Stimulated activated CD8-positive, alpha-beta memory T cell treated with anti-CD3 and anti-CD28 coated beads, Interleukin-7, amount 100 ng/mL, for 4 hours (primary cell): ENCODE results near the gene TRAPPC5.

Experiments
- DNase-seq, 2 donors: peaks; one replicate each; pipeline ENCODE4 v3.0.0-alpha.2; 2020; ENCODE audit warnings: low read depth in 2 of 2

Gene TRAPPC5

DNA sequence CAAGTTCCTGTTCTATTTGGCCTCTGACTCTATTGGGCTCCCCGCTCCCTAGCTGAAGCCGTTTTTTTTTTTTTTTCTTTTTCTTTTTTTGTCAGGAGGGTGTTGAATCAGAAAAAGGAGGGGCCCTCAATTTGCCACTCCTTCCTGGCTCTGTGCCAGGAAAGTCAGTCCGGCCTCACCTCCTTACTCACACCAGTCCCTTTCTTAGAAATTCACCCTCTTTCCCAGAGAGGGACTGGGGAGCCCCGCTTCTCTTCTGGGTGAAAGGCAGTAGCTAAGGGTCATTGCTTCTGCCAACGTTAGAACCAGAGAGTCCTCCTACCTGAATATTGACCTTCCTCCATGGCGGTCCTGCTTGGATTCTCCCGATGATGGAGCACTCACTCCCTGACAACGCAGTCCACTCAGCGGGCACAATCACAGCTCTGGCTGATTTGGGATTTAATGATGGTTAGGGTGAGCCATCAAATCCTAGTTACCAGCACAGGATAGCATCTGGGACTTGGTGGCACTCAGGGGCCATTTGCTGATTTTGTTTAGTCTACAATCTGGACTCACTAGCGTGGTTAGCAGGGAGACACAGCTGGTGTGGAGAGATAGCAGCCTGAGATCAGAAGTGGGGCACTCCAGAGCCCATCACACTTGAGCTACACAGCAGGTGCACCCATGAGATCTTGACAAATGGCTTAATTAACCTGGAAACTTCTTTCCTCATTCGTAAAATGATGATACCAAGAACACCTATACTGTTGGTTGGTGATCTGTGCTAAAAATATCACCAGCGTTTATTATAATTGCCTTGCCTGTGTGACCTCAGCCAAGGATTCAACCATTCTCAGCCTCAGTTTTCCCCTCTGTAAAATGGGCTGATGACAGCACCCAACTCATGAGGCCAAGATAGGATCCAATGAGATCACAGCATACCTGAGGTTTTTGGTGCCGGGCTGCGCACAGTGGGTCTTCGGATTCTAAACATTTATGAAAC, 19.1 kb downstream of the TRAPPC5 start:
- no peak for DNase-seq

DNA sequence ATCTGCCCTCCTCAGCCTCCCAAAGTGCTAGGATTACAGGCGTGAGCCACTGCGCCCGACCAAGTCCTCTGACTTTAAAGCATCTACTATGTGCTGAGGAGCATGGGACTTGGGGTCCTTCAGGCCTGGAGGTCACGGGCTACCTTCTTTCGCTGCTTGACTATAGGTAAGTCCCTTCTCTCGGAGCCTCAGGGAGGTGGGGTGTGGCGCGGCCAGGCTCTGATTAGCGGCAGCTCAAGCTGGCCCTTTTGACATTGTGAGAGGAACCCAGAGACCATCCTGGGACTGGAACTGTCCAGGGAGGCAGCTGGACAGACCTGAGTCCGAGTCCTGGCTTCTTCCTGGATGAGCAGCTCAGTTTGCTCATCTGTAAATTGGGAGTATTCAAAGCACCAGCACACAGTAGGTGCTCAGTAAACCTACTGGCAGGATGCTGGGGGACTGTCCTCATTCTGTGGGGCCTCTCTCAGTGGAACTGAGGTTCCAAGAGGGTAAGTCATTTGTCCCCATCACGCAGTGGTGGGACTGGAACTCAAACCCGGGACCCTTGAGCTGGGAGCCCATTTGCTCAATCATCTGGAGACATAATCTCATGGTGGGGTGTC, 20.5 kb downstream of the TRAPPC5 start:
- DNase-seq: no peak

DNA sequence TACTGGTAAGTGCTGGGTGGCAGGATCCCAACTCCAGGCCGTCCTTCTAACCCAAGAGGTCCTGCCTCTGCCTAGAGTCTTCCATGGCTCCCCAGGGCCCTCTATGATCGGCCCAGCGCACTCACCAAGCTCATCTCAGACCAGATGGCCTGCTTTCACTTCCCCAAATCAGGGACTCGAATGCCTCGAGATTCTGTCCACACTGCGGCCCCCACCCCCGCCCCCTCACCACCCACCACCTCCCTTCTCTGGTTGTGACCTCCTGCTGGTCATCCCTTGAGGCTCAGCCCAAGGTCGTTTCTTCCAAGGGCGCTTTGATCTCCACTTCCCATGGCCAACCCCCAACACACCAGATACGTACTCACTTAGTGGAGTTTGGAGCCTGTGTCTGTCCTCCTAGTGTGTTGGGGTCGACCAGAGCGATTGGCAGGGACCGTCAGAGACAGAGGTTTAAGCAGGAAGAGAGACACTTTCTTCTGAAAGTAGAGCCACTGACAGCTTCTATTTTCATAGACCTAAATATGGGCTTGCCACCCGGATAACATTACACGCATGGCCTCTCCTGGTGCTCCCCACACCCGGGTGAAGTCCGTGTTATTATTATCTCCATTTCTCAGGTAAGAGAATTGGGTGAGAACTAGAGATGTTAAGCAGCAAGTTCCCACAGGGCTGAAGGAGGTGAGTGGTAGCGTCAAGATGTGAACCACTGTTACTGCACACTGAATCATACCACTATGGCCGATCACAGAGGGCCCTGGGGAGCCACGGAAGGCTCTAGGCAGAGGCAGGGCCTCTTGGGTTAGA, 21.2 kb downstream of the TRAPPC5 start, which contains the start of gene FCER2:
TSS of gene FCER2 (minus strand) at position 478 of the 804 bp plus-strand sequence. CDS start 2,371 bp downstream, outside the sequence.
- DNase-seq: no peak

DNA sequence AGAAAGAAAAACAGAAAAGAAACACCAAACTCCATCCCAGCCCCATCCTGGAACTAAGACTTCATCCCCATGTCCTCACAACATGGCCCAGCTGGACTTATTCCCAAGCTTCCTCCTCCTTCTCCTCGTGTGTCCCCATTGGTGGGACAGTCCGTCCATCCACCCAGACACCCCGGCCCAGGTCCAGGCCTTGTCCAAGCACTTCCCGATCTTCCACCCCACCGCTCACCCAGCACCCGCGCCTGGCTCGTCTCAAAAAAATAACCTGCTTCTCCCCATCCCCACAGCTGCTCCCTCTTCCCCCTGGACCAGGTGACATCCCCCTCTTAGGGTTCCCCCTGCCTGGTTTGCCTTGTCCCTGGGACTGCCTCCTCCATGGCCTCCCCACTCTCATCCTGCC, 22.7 kb downstream of the TRAPPC5 start:
- DNase-seq: no peak

DNA sequence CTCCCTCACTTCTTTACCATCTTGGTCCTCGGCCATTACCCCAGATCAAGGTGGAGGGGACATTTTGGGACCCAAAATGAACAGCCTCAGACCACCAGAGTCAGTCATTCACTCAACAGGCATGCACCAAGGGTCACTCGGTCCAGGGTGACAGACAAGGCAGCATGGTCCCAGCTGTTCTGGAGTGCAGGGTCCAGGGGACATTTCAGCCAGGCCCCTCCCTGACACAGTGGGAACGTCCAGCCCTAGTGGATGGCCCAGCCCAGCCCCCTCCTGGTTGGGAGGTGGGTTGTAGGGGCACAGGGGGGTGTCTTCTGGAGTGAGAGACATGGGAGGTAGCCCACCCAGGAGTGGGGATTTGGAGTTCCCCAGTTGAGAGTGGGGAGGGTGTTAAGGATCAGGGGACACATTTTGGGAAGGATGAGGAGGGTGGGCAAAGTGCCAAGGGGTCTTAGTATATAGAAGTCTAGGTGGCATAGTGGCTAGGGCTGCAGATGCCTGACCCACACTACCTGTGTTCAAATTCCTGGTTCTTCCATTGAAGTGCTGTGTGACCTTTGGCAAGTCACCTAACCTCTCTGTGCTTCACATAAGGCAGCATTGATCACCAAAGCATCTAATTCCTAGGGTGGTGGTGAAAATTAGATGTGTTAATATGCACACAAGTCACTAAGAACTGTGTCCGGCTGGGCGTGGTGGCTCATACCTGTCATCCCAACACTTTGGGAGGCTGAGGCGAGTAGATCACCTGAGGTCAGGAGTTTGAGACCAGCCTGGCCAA, 23.8 kb downstream of the TRAPPC5 start:
- DNase-seq: no peak

DNA sequence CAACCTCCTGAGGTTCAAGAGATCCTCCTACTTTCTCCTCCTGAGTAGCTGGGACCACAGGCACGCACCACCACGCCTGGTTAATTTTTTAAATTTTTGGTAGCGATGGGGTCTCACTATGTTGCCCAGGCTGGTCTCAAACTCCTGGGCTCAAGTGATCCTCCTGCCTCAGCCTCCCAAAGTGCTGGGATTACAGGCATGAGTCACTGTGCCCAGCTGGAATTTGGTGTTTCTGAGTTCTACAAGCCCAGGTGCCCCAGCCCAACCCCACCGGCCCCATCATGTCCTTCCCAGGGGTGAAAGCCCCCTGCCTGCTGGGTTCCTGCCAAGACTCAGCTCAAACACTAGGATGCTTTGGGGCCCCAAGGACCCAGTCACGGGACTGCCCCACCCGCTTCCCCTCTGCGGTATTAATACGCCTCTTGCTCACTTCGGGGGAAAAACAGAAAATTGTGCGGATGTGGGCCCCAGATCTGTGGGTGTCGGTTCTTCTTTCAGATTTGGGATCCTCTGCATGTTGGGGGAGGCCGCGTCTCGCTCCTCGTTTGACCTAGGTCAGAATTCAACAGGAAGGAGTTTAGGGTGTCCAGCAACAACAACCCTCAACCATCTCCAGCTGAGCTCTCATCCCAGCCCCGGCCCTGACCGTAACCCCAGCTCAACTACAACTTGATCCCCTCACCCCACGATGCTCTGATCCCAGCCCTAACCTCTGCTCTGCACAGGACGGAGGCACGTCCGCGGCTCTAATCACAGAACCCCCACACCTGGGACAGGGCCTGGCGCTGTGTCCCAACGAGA, 25.0 kb downstream of the TRAPPC5 start:
- DNase-seq: peak; percentile 58 to 68

DNA sequence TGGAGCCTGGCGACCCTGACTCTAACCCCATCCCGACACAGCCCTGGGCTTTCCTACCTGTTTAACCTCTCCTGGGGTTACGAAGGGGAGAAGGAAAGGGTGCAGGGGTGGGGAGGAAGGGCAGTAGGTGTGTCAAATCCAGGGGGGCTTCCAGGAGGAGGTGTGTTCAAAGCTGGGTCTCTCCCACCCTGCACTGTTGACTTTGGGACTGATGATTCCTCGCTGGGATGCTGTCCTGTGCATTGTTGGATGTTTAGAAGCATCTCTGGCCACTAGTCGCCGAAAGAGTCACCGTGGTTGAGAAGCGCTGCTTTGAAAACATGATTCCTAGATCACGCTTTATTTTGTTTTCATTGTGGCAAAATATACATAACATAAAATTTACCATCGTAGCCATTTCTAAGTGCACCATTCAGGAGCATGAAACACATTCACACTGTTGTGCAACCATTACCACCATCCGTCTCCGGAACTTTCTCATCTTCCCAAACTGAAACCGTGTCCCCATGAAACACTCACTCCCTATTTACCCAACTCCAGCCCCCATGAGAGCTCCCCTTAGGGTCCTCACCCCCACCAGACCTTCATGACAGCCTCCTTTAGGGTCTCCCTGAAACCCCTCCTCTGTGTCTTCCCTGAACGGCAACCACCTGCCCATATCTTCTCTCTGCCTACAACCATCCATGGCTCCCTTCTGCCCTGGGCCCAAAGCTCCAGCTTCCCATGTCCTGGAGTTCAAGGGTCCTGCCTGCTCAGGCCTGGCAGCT, 25.7 kb downstream of the TRAPPC5 start:
- no peak for DNase-seq

DNA sequence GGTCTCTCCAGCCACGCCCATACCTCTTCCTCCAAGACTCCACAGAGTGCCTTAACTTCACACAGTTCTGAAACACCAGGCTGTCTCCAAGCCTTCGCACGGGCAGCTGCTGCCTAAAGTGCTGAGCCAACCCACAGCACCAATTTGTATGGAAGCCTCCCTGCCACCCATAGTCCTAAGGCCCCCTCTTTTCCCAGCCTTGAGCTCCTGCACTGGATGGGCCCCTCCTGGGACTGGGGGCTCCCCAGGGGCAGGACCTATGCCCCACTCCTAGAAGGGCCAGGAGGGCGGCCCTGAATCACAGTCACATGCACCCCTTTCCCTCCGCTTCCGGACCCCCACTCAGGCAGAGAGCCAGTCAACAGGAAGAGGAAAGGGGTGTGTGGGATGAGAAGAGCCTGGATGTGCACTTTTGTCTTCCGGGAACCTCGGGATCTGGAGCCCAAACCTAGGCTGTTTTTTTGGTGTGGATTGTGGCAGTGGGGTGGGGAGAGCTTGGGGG, 26.4 kb downstream of the TRAPPC5 start:
- no peak for DNase-seq

DNA sequence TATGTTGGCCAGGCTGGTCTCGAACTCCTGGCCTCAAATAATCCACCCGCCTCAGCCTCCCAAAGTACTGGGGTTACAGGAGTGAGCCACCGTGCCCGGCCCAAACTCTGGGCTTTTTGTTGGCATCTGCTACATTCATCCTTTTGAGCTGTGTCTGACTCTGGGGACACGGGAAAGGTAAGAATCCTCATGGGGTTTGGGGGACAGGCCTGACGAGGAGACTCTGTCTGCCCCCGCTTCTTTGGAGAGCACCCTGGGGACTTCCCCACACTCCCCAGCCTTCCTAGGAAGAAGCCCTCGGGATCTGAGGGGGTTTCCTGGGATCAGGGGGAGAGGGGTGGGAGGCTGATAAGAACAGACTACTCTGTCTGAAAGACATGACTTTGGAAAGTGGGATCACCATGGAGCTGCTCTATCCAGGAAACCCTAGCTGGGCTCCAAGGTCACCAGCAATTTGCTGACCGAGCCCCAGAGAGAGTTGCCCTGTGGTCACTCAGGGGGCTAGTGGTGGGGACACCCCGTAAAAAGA, 29.4 kb downstream of the TRAPPC5 start:
- DNase-seq: no peak

DNA sequence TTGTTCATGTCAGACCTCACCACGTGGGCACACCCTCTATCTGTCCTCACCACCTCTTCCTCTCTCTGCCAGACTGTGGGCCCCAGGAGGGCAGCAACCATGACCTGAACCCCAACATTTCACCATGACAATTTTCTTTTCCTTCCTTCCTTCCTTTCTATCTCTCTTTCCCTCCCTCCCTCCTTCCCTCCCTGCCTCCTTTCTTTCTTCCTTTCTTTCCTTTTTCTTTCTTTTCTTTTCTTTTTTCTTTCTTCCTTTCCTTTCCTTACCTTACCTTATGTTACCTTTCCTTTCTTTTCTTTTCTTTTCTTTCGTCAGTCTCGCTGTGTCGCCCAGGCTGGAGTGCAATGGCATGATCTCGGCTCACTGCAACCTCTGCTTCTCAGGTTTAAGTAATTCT, 30.0 kb downstream of the TRAPPC5 start:
- DNase-seq: no peak

DNA sequence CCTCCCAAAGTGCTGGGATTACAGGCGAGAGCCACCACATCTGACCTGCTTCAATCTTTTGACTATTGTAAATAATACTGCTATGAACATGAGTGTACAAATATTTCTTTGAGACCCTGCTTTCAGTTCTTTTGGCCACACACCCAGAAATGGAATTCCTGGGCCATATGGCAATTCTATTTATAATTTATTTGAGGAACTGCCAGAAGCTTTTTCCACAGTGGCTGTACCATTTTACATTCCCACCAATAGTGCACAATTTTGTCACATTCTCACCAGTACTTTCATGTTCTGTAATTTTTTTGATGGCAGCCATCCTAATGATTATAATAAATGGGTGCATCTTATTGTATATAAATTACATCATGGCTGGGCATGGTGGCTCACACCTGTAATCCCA, 35.0 kb downstream of the TRAPPC5 start:
- DNase-seq: no peak

DNA sequence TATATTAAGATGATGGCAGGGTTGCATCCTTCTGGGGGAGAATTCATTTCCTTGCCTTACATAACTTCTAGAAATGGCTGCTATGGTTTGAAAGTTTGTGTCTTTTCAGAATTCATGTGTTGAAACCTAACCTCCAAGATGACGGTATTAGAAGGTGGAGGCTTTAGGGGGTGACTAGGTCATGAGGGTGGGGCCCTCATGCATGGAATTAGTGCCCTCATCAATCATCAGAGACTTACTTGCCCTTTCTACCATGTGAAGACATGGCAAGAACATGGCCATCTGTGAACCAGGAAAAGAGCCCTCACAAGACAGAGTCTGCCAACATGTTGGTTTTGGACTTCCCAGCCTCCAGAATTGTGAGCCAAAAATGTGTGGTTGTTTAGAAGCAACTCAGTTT, 36.1 kb downstream of the TRAPPC5 start:
- DNase-seq: no peak

DNA sequence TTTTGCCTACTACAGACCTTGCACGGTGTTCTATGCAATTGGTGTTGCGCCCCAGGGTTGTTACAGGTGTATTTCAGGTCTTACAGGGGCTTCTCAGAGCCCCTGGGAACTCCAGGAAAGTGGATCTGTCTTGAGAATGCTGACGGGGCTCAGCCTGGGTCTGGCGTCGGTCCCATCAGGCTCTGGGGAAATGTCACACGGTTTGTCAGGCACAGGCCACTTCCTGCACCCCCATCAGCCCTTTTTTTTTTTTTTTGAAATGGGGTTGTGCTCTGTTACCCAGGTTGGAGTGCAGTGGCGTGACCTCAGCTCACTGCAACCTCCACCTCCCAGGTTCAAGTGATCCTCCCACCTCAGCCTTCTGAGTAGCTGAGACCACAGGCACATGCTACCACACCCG, 38.0 kb downstream of the TRAPPC5 start:
- DNase-seq: no peak

DNA sequence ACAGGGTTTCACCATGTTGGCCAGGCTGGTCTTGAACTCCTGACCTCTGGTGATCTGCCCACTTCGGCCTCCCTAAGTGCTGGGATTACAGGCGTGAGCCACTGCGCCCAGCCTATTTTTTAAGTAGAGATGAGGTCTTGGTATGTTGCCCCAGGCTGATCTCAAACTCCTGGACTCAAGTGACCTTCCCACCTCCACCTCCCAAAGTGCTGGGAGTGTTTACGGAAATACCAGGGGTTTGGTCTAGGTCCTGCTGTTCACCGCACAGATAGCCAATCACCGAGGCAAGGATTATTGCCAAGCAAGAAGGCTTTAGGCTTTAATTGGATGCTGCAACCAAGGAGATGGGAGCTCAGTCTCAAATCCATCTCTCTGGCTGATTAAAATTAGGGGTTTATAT, 39.7 kb downstream of the TRAPPC5 start:
- DNase-seq: no peak

DNA sequence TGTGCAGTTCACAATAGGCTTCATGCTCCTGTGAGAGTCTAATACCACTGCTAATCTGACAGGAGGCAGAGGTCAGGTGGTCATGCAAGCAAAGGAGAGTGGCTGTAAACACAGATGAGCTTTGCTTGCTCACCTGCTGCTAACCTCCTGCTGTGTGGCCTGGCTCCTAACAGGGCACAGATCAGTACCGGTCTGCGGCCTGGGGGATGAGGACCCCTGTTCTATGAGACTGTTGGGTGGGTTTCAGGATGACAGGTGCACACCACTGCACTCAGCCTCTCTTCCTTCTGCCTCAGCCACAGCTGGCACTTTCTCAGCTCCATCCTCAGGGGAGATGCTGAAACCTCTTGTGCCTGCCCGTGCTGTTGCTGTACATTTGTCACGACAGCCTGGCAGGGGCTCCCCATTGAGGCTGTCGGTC, 41.6 kb downstream of the TRAPPC5 start:
- DNase-seq: no peak

DNA sequence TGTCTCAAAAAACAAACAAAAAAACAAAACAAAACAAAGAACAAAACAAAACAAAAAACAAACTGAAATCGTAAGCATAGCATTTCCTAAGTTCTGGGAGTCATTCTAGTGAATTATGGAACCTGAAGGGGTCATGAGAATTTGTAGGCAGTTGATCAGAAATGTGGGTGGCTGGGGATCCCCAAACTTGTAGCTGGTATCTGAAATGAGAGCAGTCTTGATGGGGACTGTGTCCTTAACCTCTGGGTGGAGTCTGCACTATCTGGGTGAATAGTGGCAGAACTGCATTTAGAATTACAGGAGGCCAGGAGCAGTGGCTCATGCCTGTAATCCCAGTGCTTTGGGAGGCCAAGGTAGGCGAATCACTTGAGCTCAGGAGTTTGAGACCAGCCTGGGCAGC, 45.2 kb downstream of the TRAPPC5 start:
- no peak for DNase-seq

DNA sequence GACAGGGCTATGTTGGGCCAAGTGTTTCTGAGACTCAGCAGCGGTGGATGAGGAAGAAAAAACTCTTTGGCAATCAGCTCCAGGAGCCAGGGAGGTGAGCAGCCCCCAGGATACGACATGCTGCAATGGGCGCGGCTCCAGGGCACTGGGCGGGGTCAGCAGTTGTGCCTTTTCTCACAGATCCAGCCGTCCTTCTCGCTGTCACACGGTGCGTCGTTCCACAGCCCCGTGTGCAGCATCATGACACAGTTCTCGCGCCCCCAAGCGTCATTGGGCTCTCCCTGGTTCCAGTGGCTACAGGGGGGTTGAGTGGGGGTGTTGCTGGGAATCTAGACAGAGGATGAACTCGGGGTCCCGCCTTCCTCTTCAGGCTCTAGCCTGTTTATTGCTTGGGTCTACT, 48.6 kb downstream of the TRAPPC5 start:
- no peak for DNase-seq

DNA sequence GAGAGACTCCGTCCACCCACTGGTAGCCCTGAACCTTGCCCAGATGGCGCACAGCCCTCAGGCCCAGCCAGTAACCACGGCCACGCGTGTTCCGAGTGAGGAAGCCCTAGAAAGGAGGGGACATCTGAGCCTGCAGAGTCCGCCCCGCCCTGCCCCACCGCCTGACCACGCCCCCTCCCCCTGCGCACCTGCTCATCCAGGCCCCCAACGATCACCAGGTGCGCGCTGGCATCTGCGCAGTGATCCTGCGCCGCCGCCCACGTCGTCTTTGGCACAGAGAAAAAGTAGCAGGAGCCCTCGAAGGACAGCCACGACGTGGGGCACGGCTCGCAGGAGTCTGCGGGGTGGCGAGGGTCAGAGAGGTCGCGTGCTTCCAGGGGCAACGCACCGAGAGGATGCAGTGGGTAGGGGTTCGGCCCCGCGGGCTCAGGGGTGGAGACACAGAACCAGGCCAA, 49.2 kb downstream of the TRAPPC5 start:
- DNase-seq: no peak
